Cardiac muscle cell (in vitro differentiated cells and primary cell): ENCODE measurements around the gene SV2C. TPM values are rescaled to one million over a fixed set of nuclear protein-coding genes. Genes with fewer than 3 reads are reported as not detected.

ENCODE experiments used
- DNase-seq, 2 donors: peaks; one replicate each; pipeline versions ENCODE4 v3.0.0 to v3.0.0-alpha.2; 2010 to 2017; ENCODE audit warnings: low read depth in 1 of 2, low spot score in 1 of 2
- H3K27ac ChIP-seq: fragments of 200-600 bp; sonication (generic); 2 replicates; pipeline ENCODE4 v1.5.1; 2016
- H3K27me3 ChIP-seq: fragments of 200-600 bp; sonication (generic); 2 replicates; pipeline ENCODE4 v1.6.0; 2016; ENCODE audit warnings: control low read depth
- H3K36me3 ChIP-seq: fragments of 200-600 bp; sonication (generic); 2 replicates; pipeline ENCODE4 v1.5.1; 2016; ENCODE audit warnings: control low read depth
- H3K4me1 ChIP-seq: fragments of 200-600 bp; sonication (generic); 2 replicates; pipeline ENCODE4 v1.8.1; 2017; ENCODE audit warnings: low read depth, mild to moderate bottlenecking, mixed run types
- H3K4me3 ChIP-seq: fragments of 200-600 bp; sonication (generic); 2 replicates; pipeline ENCODE4 v1.5.1; 2016; ENCODE audit warnings: mild to moderate bottlenecking
- H3K9me3 ChIP-seq: fragments of 200-600 bp; sonication (generic); 2 replicates; pipeline ENCODE4 v1.5.1; 2017; ENCODE audit warnings: low read depth, mild to moderate bottlenecking, control low read depth
- polyA plus RNA-seq: library from polyadenylated mRNA; unstranded; fragments of >200 nt; fragmentation: Nextera tagmentation; extraction: Ambion mirVana; gene quantifications from 2 replicates; pipeline ENCODE4 v1.2.1, GENCODE V29; 2016
- total RNA-seq: library from RNA; depleted of rRNA; stranded (reverse); fragments of >200 nt; gene quantifications from 2 replicates; pipeline ENCODE4 v1.2.3, GENCODE V29; 2016
- TF ChIP-seq, protein P1 (sequence below): IDR thresholded peaks from 2 replicates; pipeline ENCODE4 v1.5.1; 2012; ENCODE audit warnings: low read depth, mild to moderate bottlenecking, low read length

SV2C gene
- total and polyA plus RNA-seq, 2 experiments from 2014 or later = 0.13 to 0.24 TPM

DNA sequence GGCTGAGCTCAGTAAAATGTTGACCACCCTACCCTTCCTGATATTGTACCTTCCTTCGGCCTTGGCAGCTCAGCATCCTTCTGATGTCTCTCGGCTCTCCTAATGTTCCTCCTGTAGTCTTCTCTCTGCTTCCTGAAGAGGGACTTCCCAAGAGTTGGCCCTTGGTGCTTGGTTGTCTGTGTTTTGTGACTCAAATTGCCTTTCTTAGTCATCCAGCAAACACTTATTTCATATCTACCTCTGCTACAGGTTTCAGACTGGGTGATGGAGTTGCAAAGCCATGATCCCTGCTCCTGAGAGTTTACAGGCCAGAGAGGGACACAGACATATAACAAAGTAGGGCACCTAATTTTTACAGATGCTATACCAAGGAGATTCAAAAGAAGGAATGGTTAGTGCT lies 70.1 kb downstream of the SV2C start:
- no peak for DNase-seq
- Histone ChIP-seq H3K36me3 (no peaks in the 10 kb centered on the region), H3K4me1 (no peaks in the 10 kb centered on the region), H3K27ac (no peak overlapping the region), H3K4me3 (no peak overlapping the region), H3K27me3 (no peaks in the 10 kb centered on the region), H3K9me3 (no peaks in the 10 kb centered on the region)
- TF ChIP-seq, protein P1, sequence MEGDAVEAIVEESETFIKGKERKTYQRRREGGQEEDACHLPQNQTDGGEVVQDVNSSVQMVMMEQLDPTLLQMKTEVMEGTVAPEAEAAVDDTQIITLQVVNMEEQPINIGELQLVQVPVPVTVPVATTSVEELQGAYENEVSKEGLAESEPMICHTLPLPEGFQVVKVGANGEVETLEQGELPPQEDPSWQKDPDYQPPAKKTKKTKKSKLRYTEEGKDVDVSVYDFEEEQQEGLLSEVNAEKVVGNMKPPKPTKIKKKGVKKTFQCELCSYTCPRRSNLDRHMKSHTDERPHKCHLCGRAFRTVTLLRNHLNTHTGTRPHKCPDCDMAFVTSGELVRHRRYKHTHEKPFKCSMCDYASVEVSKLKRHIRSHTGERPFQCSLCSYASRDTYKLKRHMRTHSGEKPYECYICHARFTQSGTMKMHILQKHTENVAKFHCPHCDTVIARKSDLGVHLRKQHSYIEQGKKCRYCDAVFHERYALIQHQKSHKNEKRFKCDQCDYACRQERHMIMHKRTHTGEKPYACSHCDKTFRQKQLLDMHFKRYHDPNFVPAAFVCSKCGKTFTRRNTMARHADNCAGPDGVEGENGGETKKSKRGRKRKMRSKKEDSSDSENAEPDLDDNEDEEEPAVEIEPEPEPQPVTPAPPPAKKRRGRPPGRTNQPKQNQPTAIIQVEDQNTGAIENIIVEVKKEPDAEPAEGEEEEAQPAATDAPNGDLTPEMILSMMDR = no peak

GRCh38 chr5:76154009-76154690 lies 71.0 kb downstream of the SV2C start:
- TF ChIP-seq, protein P1 = no peak
- H3K4me1 ChIP-seq = no peaks in the 10 kb centered on the region
- no peak for DNase-seq
- no peak overlapping the region for H3K4me3 ChIP-seq
- no peaks in the 10 kb centered on the region for H3K27me3 ChIP-seq
- H3K9me3 ChIP-seq = no peaks in the 10 kb centered on the region
- no peak overlapping the region for H3K27ac ChIP-seq
- H3K36me3 ChIP-seq = no peaks in the 10 kb centered on the region

GRCh38 chr5:76155536-76155935 lies 72.4 kb downstream of the SV2C start:
- TF ChIP-seq, protein P1 = no peak
- no peaks in the 10 kb centered on the region for H3K4me1 ChIP-seq
- no peaks in the 10 kb centered on the region for H3K36me3 ChIP-seq
- no peaks in the 10 kb centered on the region for H3K9me3 ChIP-seq
- no peak for DNase-seq
- H3K27me3 ChIP-seq = no peaks in the 10 kb centered on the region
- no peak overlapping the region for H3K27ac ChIP-seq
- no peak overlapping the region for H3K4me3 ChIP-seq

DNA sequence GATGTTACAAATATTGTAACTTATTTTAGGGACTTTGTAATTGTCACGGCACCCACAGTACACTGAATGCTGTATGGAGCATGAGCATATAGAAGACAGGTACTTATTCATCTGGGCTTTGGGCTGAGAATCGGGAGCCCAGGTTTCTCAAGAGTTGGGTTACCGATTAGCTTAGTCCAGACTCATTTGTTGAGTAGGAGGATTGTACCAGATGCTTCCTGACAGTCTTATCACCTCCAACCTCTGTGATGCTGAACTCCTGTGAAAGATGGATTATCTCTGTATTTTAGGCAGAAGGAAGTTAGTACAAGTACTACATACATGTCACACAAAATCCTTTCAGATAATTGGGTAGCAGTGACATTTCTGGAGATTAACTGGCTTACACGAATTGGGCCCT lies 79.2 kb downstream of the SV2C start:
- Histone ChIP-seq H3K4me1 (no peaks in the 10 kb centered on the region), H3K27ac (no peak overlapping the region), H3K27me3 (no peaks in the 10 kb centered on the region), H3K4me3 (no peak overlapping the region), H3K9me3 (no peaks in the 10 kb centered on the region), H3K36me3 (no peaks in the 10 kb centered on the region)
- no peak for DNase-seq
- TF ChIP-seq, protein P1 = no peak

DNA sequence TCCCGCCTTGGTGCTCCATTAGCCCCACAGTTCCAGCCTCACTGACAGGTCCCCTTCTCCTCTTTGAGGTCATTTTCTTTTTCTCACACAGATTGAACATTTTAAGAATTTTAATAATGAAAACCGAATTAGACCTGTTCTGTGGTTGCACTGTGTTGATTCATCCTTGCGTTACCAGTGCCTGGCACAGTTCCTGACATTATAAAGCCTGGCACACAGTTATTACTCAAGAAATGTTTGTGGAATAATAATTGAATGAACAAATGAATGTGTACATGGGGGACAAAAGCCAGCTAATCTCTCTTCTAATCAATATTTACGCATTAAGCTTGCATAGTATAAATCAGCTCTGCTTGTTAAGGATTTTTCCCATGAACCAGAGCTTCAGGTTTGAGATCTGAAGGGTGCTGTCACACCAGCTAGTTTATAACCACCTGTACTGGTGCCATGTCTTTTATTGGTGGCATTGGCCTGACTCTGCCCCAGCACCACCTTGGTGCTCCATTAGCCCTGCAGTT lies 80.0 kb downstream of the SV2C start:
- H3K4me1 ChIP-seq = no peaks in the 10 kb centered on the region
- no peaks in the 10 kb centered on the region for H3K36me3 ChIP-seq
- H3K9me3 ChIP-seq = no peaks in the 10 kb centered on the region
- no peak overlapping the region for H3K27ac ChIP-seq
- no peak for DNase-seq
- no peaks in the 10 kb centered on the region for H3K27me3 ChIP-seq
- H3K4me3 ChIP-seq = no peak overlapping the region
- TF ChIP-seq, protein P1 = no peak
